CD4-positive, alpha-beta T cell treated with Interleukin-12 subunit alpha and Interleukin-12 subunit beta, for 1 hour (primary cell): Measurements from ENCODE around the gene PLXNB3.

Experiments
- DNase-seq: peaks from one replicate; pipeline ENCODE4 v3.0.0-alpha.2; 2020

PLXNB3 gene

DNA sequence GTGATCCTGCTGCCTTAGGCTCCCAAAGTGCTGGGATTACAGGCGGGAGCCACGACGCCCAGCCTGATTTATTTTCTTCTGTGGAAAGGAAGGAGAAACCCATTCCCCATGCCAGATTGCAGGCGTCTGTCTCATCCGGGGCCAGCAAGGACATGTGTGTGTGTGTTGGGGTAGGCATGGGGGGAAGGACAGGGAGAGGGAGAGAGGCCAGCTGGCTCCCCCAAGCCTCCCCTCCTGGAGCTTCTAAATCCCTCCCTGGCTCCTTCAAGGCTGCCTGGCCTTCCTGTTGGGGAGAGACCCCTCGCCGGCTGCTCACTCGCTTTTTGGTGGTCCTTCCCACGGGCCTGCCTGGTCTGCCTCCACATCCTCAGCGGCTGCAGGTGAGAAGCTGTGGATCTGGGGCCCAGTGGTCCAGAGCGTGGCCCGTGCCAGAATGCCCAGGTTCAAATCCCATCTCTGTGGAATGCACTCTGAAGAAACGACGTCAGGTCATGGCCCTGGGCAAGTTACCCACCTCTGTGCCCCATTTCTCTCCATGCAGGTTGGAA is 1.3 kb upstream of the PLXNB3 start:
- no peak for DNase-seq

DNA sequence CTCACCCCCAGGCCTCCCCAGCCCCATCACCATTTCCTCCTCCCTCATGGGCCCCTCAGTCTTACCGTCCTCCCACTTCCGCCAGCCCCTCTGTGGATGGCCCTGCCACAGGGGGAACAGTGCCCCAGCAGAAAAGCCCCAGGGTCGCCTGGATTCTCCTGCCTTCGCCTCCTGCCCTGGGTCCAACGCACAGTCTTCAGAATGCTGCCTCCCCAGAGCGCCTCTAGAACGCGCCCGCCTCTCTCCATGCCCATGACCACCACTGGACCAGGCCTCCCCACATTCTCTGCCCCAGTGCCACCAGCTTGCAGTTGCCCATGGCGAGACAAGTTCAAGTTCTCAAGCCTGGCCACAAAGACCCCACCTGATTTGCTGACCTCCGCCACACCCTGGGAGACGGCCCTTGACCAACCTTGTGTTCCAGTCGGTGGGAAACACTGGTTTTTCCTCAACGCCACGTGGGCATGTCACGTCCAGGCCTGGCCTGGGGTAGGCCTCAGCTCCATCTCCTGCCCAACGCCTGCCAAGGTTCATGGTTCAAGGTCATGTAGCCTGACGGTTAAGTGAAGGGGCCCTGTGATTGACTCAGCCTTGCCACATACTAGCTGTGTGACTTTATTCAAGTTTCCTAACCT is 634 bp upstream of the PLXNB3 start:
- no peak for DNase-seq

DNA sequence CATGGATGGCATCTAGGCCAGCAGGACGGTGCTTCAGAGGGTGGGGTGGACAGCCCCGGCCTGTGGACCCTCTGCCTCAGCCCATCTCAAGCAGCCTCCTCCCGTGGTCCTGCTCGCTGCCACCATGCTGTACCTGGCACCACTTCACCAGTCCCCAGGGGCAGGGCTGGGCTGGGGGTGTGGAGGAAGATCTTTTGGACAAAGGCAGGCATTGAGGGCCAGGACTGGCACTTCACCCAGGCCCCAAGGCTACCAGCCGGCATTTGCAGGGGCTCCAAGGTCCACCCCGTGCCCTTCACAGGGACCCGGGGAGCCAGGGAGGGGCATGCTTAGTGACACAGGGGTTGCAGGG is 713 bp downstream of the PLXNB3 start:
- no peak for DNase-seq

GRCh38 chrX:153765138-153766079 is 1.4 kb downstream of the PLXNB3 start:
- no peak for DNase-seq

DNA sequence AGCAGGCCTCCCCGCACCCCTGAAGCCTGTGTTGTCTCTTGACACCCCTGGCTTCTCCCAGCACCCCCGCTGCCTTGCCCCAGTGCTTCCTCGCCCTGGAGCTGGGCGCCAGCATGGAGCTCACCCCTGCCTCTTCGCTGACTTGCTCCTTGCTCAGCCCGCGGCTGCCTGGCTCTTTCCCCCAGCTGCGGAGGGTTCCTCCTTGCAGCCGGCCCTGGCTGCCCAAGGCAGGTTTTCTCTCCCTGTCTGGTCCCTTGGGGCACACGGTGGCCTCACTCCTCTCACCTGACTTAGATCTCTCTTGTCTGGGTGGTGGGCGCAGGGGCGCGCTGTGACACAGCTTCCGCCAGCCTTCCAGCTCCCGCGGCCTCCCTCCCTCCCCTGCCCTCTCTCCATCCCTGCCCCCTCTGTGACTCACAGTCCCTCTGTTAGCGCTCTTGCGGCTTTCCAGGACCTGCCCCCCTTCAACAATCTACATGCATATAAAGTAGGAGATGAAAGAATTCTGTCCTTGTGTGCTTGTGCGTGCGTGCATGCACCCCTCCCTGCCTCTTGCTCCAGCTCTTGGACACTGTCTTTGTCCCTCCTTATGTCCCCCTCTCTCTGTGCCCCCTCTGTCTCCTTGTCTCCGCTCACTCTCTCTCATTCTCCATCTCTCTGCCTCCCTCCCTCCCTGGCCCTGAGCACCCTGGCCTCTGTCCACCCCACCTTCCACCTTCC is 2.2 kb downstream of the PLXNB3 start:
- DNase-seq = no peak

GRCh38 chrX:153766871-153767673 is 3.0 kb downstream of the PLXNB3 start:
- DNase-seq = no peak

DNA sequence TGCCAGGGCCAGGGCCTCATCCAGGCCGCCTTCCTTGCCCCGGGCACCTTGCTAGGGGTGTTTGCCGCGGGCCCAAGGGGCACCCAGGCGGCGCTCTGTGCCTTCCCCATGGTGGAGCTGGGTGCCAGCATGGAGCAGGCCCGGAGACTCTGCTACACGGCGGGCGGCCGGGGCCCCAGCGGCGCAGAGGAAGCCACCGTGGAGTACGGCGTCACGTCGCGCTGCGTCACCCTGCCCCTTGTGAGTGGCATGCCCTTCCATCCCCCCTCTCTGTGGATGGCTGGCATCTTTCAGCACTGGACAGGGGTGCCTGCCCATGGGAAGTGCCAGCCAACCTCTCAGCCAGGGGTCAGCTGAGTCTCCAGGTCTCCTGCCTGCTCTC is 3.6 kb downstream of the PLXNB3 start:
- no peak for DNase-seq

GRCh38 chrX:153768311-153769157 is 4.5 kb downstream of the PLXNB3 start:
- no peak for DNase-seq

- no peak for DNase-seq
Measured at GRCh38 chrX:153769158-153769864, 5.3 kb downstream of the PLXNB3 start.

DNA sequence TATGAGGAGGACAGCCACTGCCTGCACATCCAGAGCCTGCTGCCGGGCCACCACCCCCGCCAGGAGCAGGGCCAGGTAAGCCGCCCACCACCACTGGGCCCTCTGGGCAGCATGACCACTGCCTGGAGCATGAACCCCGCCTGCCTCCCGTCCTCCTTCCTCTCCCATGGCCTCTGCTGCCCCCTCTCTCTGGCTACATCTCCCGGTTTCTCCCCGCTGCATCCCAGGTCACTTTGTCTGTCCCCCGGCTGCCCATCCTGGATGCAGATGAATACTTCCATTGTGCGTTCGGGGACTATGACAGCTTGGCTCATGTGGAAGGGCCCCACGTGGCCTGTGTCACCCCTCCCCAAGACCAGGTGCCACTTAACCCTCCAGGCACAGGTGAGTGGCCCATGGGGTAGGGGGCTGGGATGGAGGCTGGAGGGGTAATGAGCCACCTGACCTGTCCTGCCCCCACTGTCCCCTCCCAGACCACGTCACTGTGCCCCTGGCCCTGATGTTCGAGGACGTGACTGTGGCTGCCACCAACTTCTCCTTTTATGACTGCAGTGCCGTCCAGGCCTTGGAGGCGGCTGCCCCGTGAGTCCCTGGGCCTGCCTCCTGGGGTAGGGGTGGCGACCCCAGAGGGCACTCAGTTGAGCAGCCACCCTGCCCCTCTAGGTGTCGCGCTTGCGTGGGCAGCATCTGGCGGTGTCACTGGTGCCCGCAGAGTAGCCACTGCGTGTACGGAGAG is 6.0 kb downstream of the PLXNB3 start:
- no peak for DNase-seq

DNA sequence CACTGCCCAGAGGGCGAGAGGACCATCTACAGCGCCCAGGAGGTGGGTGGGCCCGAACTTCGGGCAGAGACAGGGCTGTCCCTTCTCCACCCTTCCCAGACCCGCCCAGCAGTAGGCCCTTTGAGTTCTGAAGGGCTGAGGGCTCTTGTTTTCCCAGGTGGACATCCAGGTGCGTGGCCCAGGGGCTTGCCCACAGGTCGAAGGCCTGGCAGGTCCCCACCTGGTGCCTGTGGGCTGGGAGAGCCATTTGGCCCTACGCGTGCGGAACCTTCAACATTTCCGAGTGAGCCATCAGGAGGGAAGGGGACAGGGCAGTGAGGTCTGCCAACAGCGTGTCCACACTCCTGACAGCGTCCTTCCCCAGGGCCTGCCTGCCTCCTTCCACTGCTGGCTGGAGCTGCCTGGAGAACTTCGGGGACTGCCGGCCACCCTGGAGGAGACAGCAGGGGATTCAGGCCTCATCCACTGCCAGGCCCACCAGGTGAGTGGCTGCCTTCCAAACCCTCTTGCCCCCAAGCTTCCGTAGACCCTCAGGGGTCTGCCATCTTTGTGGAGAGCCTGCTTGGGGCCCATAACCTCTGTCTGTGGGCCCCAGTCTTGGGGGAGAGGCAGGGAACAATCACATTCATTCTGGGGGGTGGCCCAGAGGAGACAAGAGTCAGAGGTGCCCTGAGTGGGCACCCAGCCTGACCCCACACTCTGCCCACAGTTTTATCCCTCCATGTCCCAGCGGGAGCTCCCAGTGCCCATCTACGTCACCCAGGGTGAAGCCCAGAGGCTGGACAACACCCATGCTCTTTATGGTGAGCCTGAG is 6.8 kb downstream of the PLXNB3 start:
- no peak for DNase-seq

DNA sequence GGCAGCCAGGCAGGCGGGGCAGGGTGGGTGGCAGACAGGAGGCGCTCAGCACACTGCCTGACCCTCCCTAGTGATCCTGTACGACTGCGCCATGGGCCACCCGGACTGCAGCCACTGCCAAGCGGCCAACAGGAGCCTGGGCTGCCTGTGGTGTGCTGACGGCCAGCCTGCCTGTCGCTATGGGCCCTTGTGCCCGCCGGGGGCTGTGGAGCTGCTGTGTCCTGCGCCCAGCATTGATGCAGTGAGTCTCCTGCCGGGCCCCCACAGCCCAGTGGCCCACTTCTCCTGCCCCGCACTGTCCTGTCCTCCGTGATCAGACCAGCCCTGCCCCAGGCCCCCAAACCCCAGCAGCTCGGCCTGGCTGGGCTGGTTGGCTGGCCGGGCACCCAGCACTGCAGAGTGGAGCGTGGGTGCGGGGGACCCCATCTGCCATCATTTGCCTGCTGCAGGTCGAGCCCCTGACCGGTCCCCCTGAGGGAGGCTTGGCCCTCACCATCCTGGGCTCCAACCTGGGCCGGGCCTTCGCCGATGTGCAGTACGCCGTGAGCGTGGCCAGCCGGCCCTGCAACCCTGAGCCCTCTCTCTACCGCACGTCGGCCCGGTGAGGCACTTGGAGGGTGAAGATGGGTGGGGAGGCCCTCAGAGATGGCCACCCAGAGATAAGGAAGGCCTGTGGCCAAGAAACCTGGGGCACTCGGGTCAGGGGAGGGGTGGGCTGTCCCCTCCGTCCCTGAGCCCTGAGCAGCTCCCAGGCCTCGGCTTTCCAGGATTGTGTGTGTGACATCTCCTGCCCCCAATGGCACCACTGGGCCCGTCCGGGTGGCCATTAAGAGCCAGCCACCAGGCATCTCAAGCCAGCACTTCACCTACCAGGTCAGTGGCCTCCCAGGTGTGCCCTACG is 7.6 kb downstream of the PLXNB3 start:
- no peak for DNase-seq

- DNase-seq = no peak
Measured at GRCh38 chrX:153772316-153773217, 8.5 kb downstream of the PLXNB3 start.

GRCh38 chrX:153773218-153773611 is 9.2 kb downstream of the PLXNB3 start:
- DNase-seq = no peak

- no peak for DNase-seq
Measured at GRCh38 chrX:153773741-153774575, 9.9 kb downstream of the PLXNB3 start.
